SK-N-SH (cell line): ENCODE results near the gene EPM2A. TPM values are rescaled to one million over a fixed set of nuclear protein-coding genes. Genes with fewer than 3 reads are reported as not detected.

Experiments used
- CTCF ChIA-PET: fragments of 300-600, 350-600 bp; formaldehyde crosslinking; extraction: SDS; loops from one replicate; lab custom pipeline; 2021; lab: Yijun Ruan, JAX
- POLR2A ChIA-PET: fragments of 350-600 bp; sonication (Branson Sonifier 250); formaldehyde crosslinking; extraction: SDS; loops from one replicate; lab custom pipeline; 2020; ENCODE audit warnings: antibody characterized with exemption, inconsistent platforms; lab: Yijun Ruan, JAX
- DNase-seq: peaks from one replicate; pipeline ENCODE4 v3.0.0; 2012
- H2AFZ ChIP-seq: fragments of 200-600 bp; sonication (generic); 2 replicates; pipeline ENCODE4 v1.8.1; 2016; ENCODE audit warnings: antibody characterized with exemption, mild to moderate bottlenecking, low read depth
- H3F3A ChIP-seq: fragments of 200-600 bp; sonication (generic); replicated peaks from 2 replicates; pipeline ENCODE3; 2016; ENCODE audit warnings: antibody characterized with exemption, mild to moderate bottlenecking; ENCODE audit not compliant: insufficient read depth
- H3K27ac ChIP-seq, 2 experiments: fragments of 200-500 bp in 1 of 2; fragments of 200-600 bp in 1 of 2; sonication (Bioruptor generic) in 1 of 2; sonication (generic), shearing (Covaris generic) in 1 of 2; 2 replicates each; pipeline versions ENCODE4 v1.5.1 to v1.6.1; 2014 to 2016; ENCODE audit warnings: low read depth in 2 of 2, inconsistent platforms in 1 of 2, low read length in 1 of 2, mild to moderate bottlenecking in 1 of 2, mixed read lengths in 1 of 2
- H3K27me3 ChIP-seq: fragments of 200-600 bp; sonication (generic), shearing (Covaris generic); 2 replicates; pipeline ENCODE4 v1.6.1; 2016; ENCODE audit warnings: mixed run types; ENCODE audit not compliant: insufficient read depth
- H3K36me3 ChIP-seq, 2 experiments: fragments of 200-500 bp in 1 of 2; fragments of 200-600 bp in 1 of 2; sonication (Bioruptor generic) in 1 of 2; sonication (generic) in 1 of 2; replicated peaks in 1 of 2; 2 replicates each; pipeline versions ENCODE3 to v1.5.1; 2014 to 2016; ENCODE audit warnings: low read length in 1 of 2, mild to moderate bottlenecking in 1 of 2; ENCODE audit not compliant: insufficient read depth in 2 of 2, control insufficient read depth in 1 of 2
- H3K4me1 ChIP-seq, 2 experiments: fragments of 200-500 bp in 1 of 2; fragments of 200-600 bp in 1 of 2; sonication (Bioruptor generic) in 1 of 2; sonication (generic), shearing (Covaris generic) in 1 of 2; 2 replicates each; pipeline versions ENCODE4 v1.5.1 to v1.6.1; 2014 to 2016; ENCODE audit warnings: low read depth in 1 of 2, low read length in 1 of 2, mixed run types in 1 of 2; ENCODE audit not compliant: insufficient read depth in 2 of 2, control insufficient read depth in 1 of 2
- H3K4me2 ChIP-seq: fragments of 200-600 bp; sonication (generic), shearing (Covaris generic); 2 replicates; pipeline ENCODE4 v1.6.1; 2017; ENCODE audit warnings: mixed run types
- H3K4me3 ChIP-seq, 2 experiments: fragments of 200-500 bp in 1 of 2; fragments of 200-600 bp in 1 of 2; sonication (Bioruptor generic) in 1 of 2; sonication (generic), shearing (Covaris generic) in 1 of 2; 2 replicates each; pipeline versions ENCODE4 v1.5.1 to v1.8.1; 2014 to 2016; ENCODE audit warnings: low read depth in 2 of 2, inconsistent platforms in 1 of 2, low read length in 1 of 2, mild to moderate bottlenecking in 1 of 2, mixed read lengths in 1 of 2, moderate library complexity in 1 of 2
- H3K79me2 ChIP-seq: fragments of 200-600 bp; sonication (generic); 2 replicates; pipeline ENCODE4 v1.8.1; 2017; ENCODE audit warnings: mild to moderate bottlenecking; ENCODE audit not compliant: insufficient read depth
- H3K9ac ChIP-seq: fragments of 200-600 bp; sonication (generic); 2 replicates; pipeline ENCODE4 v1.6.1; 2017; ENCODE audit warnings: mixed run types
- H3K9me2 ChIP-seq: fragments of 200-600 bp; sonication (generic); 2 replicates; pipeline ENCODE4 v1.6.1; 2017; ENCODE audit warnings: mixed run types
- H3K9me3 ChIP-seq: fragments of 200-600 bp; sonication (generic); 2 replicates; pipeline ENCODE4 v1.6.1; 2017; ENCODE audit warnings: mixed run types, mild to moderate bottlenecking, moderate library complexity
- H4K20me1 ChIP-seq: fragments of 200-600 bp; sonication (generic); 2 replicates; pipeline ENCODE4 v1.6.1; 2017; ENCODE audit warnings: mild to moderate bottlenecking, mixed run types; ENCODE audit not compliant: insufficient read depth
- ELF1 ChIP-seq: IDR thresholded peaks from 2 replicates; pipeline ENCODE4 v1.4.0; 2012
- EP300 ChIP-seq, 2 experiments: IDR thresholded peaks; 2 replicates each; pipeline versions ENCODE4 v1.4.0 to v1.6.1; 2012; ENCODE audit warnings: borderline replicate concordance in 1 of 2, low read depth in 1 of 2, low read length in 1 of 2
- FOXJ3 ChIP-seq: sonication (generic); formaldehyde crosslinking; IDR thresholded peaks from 2 replicates; pipeline ENCODE4 v1.5.1; 2020; ENCODE audit warnings: mild to moderate bottlenecking, missing genetic modification reagents
- FOXM1 ChIP-seq: IDR thresholded peaks from 2 replicates; pipeline ENCODE4 v1.4.0; 2012; ENCODE audit warnings: low read depth, mild to moderate bottlenecking
- GATA2 ChIP-seq: sonication (generic); formaldehyde crosslinking; IDR thresholded peaks from 2 replicates; pipeline ENCODE4 v1.5.0; 2020; ENCODE audit warnings: mild to moderate bottlenecking, missing genetic modification reagents
- MEF2A ChIP-seq: IDR thresholded peaks from 2 replicates; pipeline ENCODE4 v1.4.0; 2012; ENCODE audit warnings: low read depth, borderline replicate concordance
- NFIC ChIP-seq: IDR thresholded peaks from 2 replicates; pipeline ENCODE4 v1.4.0; 2012; ENCODE audit warnings: borderline replicate concordance
- NRF1 ChIP-seq: IDR thresholded peaks from 2 replicates; pipeline ENCODE4 v1.6.1; 2012; ENCODE audit warnings: low read depth, mild to moderate bottlenecking, low read length
- POLR2AphosphoS5 ChIP-seq: IDR thresholded peaks from 2 replicates; pipeline ENCODE4 v1.6.1; 2012; ENCODE audit warnings: low read depth, low read length
- RCOR1 ChIP-seq: fragments of 150-350 bp; IDR thresholded peaks from 2 replicates; pipeline ENCODE4 v1.6.1; 2017; ENCODE audit warnings: antibody characterized with exemption, low read length
- RFX5 ChIP-seq: IDR thresholded peaks from 2 replicates; pipeline ENCODE4 v1.6.1; 2012; ENCODE audit warnings: mild to moderate bottlenecking, improper control_type of control experiment, low read length
- SMC3 ChIP-seq: IDR thresholded peaks from 2 replicates; pipeline ENCODE4 v1.6.1; 2012; ENCODE audit warnings: low read depth, low read length, improper control_type of control experiment
- TAF1 ChIP-seq: IDR thresholded peaks from 2 replicates; pipeline ENCODE4 v1.6.1; 2012; ENCODE audit warnings: low read depth, mild to moderate bottlenecking, low read length, moderate library complexity, borderline replicate concordance
- TCF12 ChIP-seq: IDR thresholded peaks from 2 replicates; pipeline ENCODE4 v1.4.0; 2012
- TEAD4 ChIP-seq: IDR thresholded peaks from 2 replicates; pipeline ENCODE4 v1.4.0; 2012; ENCODE audit warnings: mild to moderate bottlenecking, borderline replicate concordance; ENCODE audit not compliant: insufficient read depth
- WGBS: methylation state at CpG from one replicate; pipeline ENCODE4 v1.1.6; 2017; ENCODE audit warnings: low lambda C conversion rate; 5-methylcytosine and 5-hydroxymethylcytosine counted together
- polyA plus RNA-seq, 3 experiments: library from polyadenylated mRNA; depleted of rRNA; stranded (reverse); fragments of >200 nt; gene quantifications; 2 replicates each; pipeline ENCODE4 v1.2.3, GENCODE V29; 2012
- TF ChIP-seq, protein P1 (sequence below): fragments of 200-600 bp; sonication (generic); IDR thresholded peaks from 2 replicates; pipeline ENCODE4 v1.6.1; 2017; ENCODE audit warnings: antibody characterized with exemption, mild to moderate bottlenecking, moderate library complexity
- TF ChIP-seq, protein P2 (sequence below): fragments of 150-350 bp; IDR thresholded peaks from 2 replicates; pipeline ENCODE4 v1.6.1; 2016; ENCODE audit warnings: mild to moderate bottlenecking, low read depth, low read length
- TF ChIP-seq, protein P3 (sequence below): fragments of 150-350 bp; IDR thresholded peaks from 2 replicates; pipeline ENCODE4 v1.6.1; 2017; ENCODE audit warnings: antibody characterized with exemption, low read length, low read depth, borderline replicate concordance
- TF ChIP-seq, protein P4 (sequence below): IDR thresholded peaks from 2 replicates; pipeline ENCODE4 v1.4.0; 2012; ENCODE audit warnings: low read depth, borderline replicate concordance
- TF ChIP-seq, protein P5 (sequence below): IDR thresholded peaks from 2 replicates; pipeline ENCODE4 v1.6.1; 2012; ENCODE audit warnings: mild to moderate bottlenecking, low read depth, low read length, moderate library complexity

Gene EPM2A
- polyA plus RNA-seq, 1 of the 3 experiments (the other 2 are of a cell fraction) = 2.7 TPM

DNA sequence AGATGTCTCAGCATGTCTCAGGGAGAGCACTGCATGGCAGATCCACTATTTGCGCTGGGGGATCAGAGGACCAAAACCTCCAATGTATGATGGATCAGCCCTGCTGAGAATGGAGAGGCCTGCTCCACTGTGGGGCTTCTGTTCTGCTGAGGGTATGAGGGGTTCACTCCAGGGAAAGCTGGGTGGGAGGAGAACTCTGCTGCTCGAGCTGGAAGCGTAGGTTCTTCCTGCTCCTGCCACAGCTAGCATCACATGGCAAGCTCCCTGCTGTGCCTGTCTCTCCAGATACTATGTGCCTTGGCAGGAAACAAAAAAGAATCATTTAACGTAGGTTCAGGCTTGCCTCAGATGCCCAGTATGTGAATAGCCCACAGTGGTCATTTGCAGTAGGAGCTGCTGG, 105.8 kb downstream of the EPM2A start:
- DNase-seq = no peak
- Histone ChIP-seq H3K79me2 (no peaks in the 10 kb centered on the region), H2AFZ (no peak overlapping the region), H4K20me1 (no peaks in the 10 kb centered on the region), H3K9ac (no peak overlapping the region), H3K4me1 (no peaks in the 10 kb centered on the region; a peak in 2 of 4 replicates), H3K4me2 (no peak overlapping the region), H3F3A (no peaks in the 10 kb centered on the region), H3K36me3 (no peaks in the 10 kb centered on the region), H3K9me3 (no peaks in the 10 kb centered on the region), H3K9me2 (no peaks in the 10 kb centered on the region), H3K27me3 (no peaks in the 10 kb centered on the region), H3K4me3 (no peak overlapping the region), H3K27ac (no peak overlapping the region)
- POLR2A ChIA-PET = no interaction called here
- TF ChIP-seq TEAD4 (no peak), NRF1 (no peak), FOXJ3 (CRISPR knock-in tag) (no peak), ELF1 (no peak), RCOR1 (no peak), FOXM1 (no peak), MEF2A (no peak), TCF12 (no peak), RFX5 (no peak), EP300 (IDR thresholded peaks at IDR 0.05; ENCODE audit: borderline replicate concordance in 1 of 2, low read depth in 1 of 2, low read length in 1 of 2) (no peak)
- TF ChIP-seq, protein P1, sequence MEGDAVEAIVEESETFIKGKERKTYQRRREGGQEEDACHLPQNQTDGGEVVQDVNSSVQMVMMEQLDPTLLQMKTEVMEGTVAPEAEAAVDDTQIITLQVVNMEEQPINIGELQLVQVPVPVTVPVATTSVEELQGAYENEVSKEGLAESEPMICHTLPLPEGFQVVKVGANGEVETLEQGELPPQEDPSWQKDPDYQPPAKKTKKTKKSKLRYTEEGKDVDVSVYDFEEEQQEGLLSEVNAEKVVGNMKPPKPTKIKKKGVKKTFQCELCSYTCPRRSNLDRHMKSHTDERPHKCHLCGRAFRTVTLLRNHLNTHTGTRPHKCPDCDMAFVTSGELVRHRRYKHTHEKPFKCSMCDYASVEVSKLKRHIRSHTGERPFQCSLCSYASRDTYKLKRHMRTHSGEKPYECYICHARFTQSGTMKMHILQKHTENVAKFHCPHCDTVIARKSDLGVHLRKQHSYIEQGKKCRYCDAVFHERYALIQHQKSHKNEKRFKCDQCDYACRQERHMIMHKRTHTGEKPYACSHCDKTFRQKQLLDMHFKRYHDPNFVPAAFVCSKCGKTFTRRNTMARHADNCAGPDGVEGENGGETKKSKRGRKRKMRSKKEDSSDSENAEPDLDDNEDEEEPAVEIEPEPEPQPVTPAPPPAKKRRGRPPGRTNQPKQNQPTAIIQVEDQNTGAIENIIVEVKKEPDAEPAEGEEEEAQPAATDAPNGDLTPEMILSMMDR = no peak
- TF ChIP-seq, protein P2, sequence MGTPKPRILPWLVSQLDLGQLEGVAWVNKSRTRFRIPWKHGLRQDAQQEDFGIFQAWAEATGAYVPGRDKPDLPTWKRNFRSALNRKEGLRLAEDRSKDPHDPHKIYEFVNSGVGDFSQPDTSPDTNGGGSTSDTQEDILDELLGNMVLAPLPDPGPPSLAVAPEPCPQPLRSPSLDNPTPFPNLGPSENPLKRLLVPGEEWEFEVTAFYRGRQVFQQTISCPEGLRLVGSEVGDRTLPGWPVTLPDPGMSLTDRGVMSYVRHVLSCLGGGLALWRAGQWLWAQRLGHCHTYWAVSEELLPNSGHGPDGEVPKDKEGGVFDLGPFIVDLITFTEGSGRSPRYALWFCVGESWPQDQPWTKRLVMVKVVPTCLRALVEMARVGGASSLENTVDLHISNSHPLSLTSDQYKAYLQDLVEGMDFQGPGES = no peak
- TF ChIP-seq, protein P3, sequence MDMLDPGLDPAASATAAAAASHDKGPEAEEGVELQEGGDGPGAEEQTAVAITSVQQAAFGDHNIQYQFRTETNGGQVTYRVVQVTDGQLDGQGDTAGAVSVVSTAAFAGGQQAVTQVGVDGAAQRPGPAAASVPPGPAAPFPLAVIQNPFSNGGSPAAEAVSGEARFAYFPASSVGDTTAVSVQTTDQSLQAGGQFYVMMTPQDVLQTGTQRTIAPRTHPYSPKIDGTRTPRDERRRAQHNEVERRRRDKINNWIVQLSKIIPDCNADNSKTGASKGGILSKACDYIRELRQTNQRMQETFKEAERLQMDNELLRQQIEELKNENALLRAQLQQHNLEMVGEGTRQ = no peak
- CTCF ChIA-PET = interaction anchor here (0.8 kb wide), 1 partner anchor 423 kb away, joined by 3 read pairs; no protein-coding TSS in a partner anchor
- 50% methylated on average over 1 of the region's 4 CpGs for WGBS

DNA sequence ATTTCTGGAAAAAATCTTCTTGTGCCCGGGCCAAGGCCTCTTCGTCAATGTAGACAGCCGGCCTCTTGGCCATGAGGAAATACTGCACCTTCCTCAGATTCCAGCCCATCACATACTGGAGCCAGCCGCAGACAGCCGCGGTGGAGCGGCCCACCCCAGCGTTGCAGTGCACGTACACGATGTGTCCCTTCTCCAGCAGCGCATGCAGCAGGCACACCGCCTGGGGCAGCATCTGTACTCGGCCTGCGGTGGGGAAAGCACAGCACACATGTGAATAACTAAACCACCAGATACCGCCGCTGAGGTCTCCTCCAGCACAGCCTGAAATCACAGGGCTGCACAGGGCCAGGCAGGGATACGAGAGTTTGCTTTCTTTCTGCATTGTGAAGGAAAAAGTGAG, 107.9 kb downstream of the EPM2A start:
- H3K36me3 ChIP-seq = no peaks in the 10 kb centered on the region
- H3K27me3 ChIP-seq = no peaks in the 10 kb centered on the region
- no peaks in the 10 kb centered on the region for H3K79me2 ChIP-seq
- H3K4me1 ChIP-seq = no peaks in the 10 kb centered on the region
- no peak overlapping the region for H3K27ac ChIP-seq
- no peaks in the 10 kb centered on the region for H3F3A ChIP-seq
- H2AFZ ChIP-seq = no peak overlapping the region
- no peaks in the 10 kb centered on the region for H4K20me1 ChIP-seq
- H3K9me2 ChIP-seq = no peaks in the 10 kb centered on the region
- H3K9ac ChIP-seq = no peak overlapping the region
- no peak overlapping the region for H3K4me2 ChIP-seq
- no peak overlapping the region for H3K4me3 ChIP-seq
- ChIA-PET POLR2A (no interaction called here), CTCF (no interaction called here)
- no peak for DNase-seq
- no peaks in the 10 kb centered on the region for H3K9me3 ChIP-seq
- 88% methylated on average over 6 of the region's 17 CpGs for WGBS
- TF ChIP-seq TAF1 (no peak), SMC3 (no peak), RCOR1 (no peak), GATA2 (no peak), POLR2AphosphoS5 (no peak), NFIC (no peak)
- TF ChIP-seq, protein P4, sequence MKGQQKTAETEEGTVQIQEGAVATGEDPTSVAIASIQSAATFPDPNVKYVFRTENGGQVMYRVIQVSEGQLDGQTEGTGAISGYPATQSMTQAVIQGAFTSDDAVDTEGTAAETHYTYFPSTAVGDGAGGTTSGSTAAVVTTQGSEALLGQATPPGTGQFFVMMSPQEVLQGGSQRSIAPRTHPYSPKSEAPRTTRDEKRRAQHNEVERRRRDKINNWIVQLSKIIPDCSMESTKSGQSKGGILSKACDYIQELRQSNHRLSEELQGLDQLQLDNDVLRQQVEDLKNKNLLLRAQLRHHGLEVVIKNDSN = no peak
- TF ChIP-seq, protein P5, sequence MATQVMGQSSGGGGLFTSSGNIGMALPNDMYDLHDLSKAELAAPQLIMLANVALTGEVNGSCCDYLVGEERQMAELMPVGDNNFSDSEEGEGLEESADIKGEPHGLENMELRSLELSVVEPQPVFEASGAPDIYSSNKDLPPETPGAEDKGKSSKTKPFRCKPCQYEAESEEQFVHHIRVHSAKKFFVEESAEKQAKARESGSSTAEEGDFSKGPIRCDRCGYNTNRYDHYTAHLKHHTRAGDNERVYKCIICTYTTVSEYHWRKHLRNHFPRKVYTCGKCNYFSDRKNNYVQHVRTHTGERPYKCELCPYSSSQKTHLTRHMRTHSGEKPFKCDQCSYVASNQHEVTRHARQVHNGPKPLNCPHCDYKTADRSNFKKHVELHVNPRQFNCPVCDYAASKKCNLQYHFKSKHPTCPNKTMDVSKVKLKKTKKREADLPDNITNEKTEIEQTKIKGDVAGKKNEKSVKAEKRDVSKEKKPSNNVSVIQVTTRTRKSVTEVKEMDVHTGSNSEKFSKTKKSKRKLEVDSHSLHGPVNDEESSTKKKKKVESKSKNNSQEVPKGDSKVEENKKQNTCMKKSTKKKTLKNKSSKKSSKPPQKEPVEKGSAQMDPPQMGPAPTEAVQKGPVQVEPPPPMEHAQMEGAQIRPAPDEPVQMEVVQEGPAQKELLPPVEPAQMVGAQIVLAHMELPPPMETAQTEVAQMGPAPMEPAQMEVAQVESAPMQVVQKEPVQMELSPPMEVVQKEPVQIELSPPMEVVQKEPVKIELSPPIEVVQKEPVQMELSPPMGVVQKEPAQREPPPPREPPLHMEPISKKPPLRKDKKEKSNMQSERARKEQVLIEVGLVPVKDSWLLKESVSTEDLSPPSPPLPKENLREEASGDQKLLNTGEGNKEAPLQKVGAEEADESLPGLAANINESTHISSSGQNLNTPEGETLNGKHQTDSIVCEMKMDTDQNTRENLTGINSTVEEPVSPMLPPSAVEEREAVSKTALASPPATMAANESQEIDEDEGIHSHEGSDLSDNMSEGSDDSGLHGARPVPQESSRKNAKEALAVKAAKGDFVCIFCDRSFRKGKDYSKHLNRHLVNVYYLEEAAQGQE = no peak
- TF ChIP-seq, protein P3 = no peak
